Activated naive CD8-positive, alpha-beta T cell treated with anti-CD3 and anti-CD28 coated beads, Interleukin-2, amount 50 U/mL, for 24 hours (primary cell): ENCODE data around the gene ESRRA.

Experiments
- ATAC-seq: fragments of 150-1000 bp; cut with Tn5 transposase; one replicate; pipeline ENCODE4 v1.10.0; 2021
- DNase-seq: peaks from one replicate; pipeline ENCODE4 v3.0.0; 2021
- H3K27ac Mint-ChIP-seq: one replicate; pipeline ENCODE4 v1.8.0; 2021; ENCODE audit warnings: mild to moderate bottlenecking, mixed read lengths
- H3K27me3 Mint-ChIP-seq: one replicate; pipeline ENCODE4 v1.8.0; 2021; ENCODE audit warnings: mixed read lengths
- H3K36me3 Mint-ChIP-seq: one replicate; pipeline ENCODE4 v1.8.0; 2021; ENCODE audit warnings: low read depth, mixed read lengths
- H3K4me1 Mint-ChIP-seq: one replicate; pipeline ENCODE4 v1.8.0; 2021; ENCODE audit warnings: mixed read lengths
- H3K4me3 Mint-ChIP-seq: one replicate; pipeline ENCODE4 v1.8.0; 2021; ENCODE audit warnings: mild to moderate bottlenecking, moderate library complexity, mixed read lengths
- H3K9me3 Mint-ChIP-seq: one replicate; pipeline ENCODE4 v1.8.0; 2021; ENCODE audit warnings: mixed read lengths

The ESRRA gene

DNA sequence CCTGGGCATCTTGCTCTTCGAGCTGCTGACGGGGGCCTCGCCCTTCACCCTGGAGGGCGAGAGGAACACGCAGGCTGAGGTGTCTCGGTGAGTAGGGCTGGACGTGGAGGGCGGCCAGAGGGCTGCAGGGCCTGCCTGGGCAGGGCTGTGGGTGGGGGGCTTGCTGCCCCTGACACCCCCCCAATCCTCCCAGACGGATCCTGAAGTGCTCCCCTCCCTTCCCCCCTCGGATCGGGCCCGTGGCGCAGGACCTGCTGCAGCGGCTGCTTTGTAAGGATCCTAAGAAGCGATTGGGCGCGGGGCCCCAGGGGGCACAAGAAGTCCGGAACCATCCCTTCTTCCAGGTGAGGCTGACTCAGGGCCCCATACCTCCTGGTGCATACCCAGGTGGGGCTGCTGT is 56.3 kb downstream of the ESRRA start:
- Mint-ChIP-seq H3K36me3 (peaks cover 25% of the 10 kb centered on the region), H3K4me1 (peaks cover 37% of the 10 kb centered on the region), H3K4me3 (no peak overlapping the region), H3K9me3 (no peaks in the 10 kb centered on the region), H3K27me3 (no peaks in the 10 kb centered on the region), H3K27ac (no peak overlapping the region)
- DNase-seq = no peak
- ATAC-seq = no peak

DNA sequence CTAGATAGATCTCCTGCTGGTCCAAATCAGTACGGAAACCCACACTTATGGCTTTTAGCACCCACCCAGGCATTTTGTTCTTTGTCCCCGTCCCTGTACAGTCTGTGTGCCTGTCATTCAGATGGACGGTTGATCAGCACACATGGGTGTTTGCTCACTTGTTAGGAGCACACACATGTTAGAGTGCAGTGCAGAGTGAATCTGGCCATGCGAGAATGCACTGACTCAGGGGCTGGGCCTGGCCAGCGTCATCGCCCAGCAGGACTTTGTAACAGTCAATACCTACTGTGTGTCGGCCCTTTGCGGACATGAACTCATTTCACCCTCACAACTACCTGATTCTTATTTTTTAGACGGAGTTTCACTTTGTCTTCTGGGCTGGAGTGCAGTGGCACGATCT is 57.0 kb downstream of the ESRRA start:
- Mint-ChIP-seq H3K27ac (no peak overlapping the region), H3K4me3 (no peak overlapping the region), H3K36me3 (peaks cover 27% of the 10 kb centered on the region), H3K4me1 (peaks cover 37% of the 10 kb centered on the region), H3K9me3 (no peaks in the 10 kb centered on the region), H3K27me3 (no peaks in the 10 kb centered on the region)
- DNase-seq (no peak), ATAC-seq (no peak)

GRCh38 chr11:64364435-64364834 is 59.1 kb downstream of the ESRRA start:
- Mint-ChIP-seq H3K9me3 (no peaks in the 10 kb centered on the region), H3K27me3 (no peaks in the 10 kb centered on the region), H3K4me3 (no peak overlapping the region), H3K4me1 (peaks cover 25% of the 10 kb centered on the region), H3K27ac (no peak overlapping the region), H3K36me3 (peaks cover 27% of the 10 kb centered on the region)
- ATAC-seq (no peak), DNase-seq (no peak)

DNA sequence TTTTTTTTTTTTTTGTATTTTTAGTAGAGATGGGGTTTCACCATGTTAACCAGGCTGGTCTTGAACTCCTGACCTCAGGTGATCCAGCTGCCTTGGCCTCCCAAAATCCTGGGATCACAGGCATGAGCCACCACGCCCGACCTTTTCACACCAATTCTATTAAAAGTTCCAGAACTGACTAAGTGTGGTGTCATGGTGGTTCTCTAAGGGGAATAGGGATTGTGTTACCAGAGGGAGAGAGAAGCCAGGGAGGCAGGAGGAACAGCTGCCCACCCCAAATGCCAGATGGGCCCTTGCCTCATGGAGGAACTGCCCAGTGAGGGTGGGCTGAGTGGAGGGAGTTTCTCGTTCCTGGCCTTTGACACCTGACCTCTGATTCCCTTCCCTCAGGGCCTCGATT is 59.6 kb downstream of the ESRRA start:
- no peak for DNase-seq
- Mint-ChIP-seq H3K27me3 (no peaks in the 10 kb centered on the region), H3K4me1 (peaks cover 20% of the 10 kb centered on the region)

More for the DNA sequence above, 59.6 kb downstream of the ESRRA start:
- peaks cover 28% of the 10 kb centered on the region for H3K36me3 Mint-ChIP-seq
- ATAC-seq = no peak
- H3K9me3 Mint-ChIP-seq = no peaks in the 10 kb centered on the region
- no peak overlapping the region for H3K27ac Mint-ChIP-seq
- no peak overlapping the region for H3K4me3 Mint-ChIP-seq
